GM12878 (cell line): ENCODE measurements around the gene RALGDS. TPM values are rescaled to one million over a fixed set of nuclear protein-coding genes. Genes with fewer than 3 reads are reported as not detected.

Experiments
- CREM ChIP-seq: IDR thresholded peaks from 2 replicates; pipeline ENCODE4 v1.6.1; 2014; ENCODE audit warnings: antibody characterized with exemption, low read depth
- LARP7 ChIP-seq: fragments of 450-650 bp; IDR thresholded peaks from 2 replicates; pipeline ENCODE4 v1.6.1; 2017; ENCODE audit warnings: mild to moderate bottlenecking
- MEF2B ChIP-seq: fragments of 450-650 bp; IDR thresholded peaks from 2 replicates; pipeline ENCODE4 v1.6.1; 2018; ENCODE audit warnings: mild to moderate bottlenecking, moderate library complexity; ENCODE audit not compliant: partially characterized antibody, poor library complexity, severe bottlenecking
- MYB ChIP-seq: fragments of 150-350 bp; IDR thresholded peaks from 2 replicates; pipeline ENCODE4 v1.6.1; 2014; ENCODE audit warnings: mild to moderate bottlenecking, low read depth, low read length, borderline replicate concordance
- MYC ChIP-seq: IDR thresholded peaks from 2 replicates; pipeline ENCODE4 v1.6.1; 2011; ENCODE audit warnings: mild to moderate bottlenecking, low read length, moderate library complexity, inconsistent platforms; ENCODE audit not compliant: insufficient read depth, insufficient replicate concordance, insufficient read length, severe bottlenecking
- SMC3 ChIP-seq: IDR thresholded peaks from 2 replicates; pipeline ENCODE4 v1.6.1; 2011; ENCODE audit warnings: low read length, improper control_type of control experiment, borderline replicate concordance
- ZNF217 ChIP-seq: fragments of 450-650 bp; IDR thresholded peaks from 2 replicates; pipeline ENCODE4 v1.6.1; 2017; ENCODE audit warnings: antibody characterized with exemption, mild to moderate bottlenecking
- ZNF384 ChIP-seq: IDR thresholded peaks from 2 replicates; pipeline ENCODE4 v1.6.1; 2012; ENCODE audit warnings: low read depth, mild to moderate bottlenecking, low read length, improper control_type of control experiment, borderline replicate concordance
- polyA plus RNA-seq, 11 experiments: library from polyadenylated mRNA; depleted of rRNA in 4 of 11; unstranded in 6 of 11; stranded (reverse) in 5 of 11; fragments of >200 nt; fragmentation: Nextera tagmentation in 4 of 11; fragmentation: Illumina TruSeq in 1 of 11; extraction: Ambion mirVana in 4 of 11; extraction: Trizol in 1 of 11; gene quantifications; 1 replicate in 1 of 11; 2 replicates in 10 of 11; pipeline versions ENCODE4 v1.2.1 to v1.2.3, GENCODE V29; 2011 to 2016; ENCODE audit warnings: inconsistent platforms in 2 of 11, missing spikeins in 2 of 11, low read depth in 1 of 11
- total RNA-seq, 4 experiments: library from RNA; depleted of rRNA in 3 of 4; stranded (reverse); fragments of >200 nt in 3 of 4; fragmentation: Illumina TruSeq in 1 of 4; extraction: Trizol in 1 of 4; gene quantifications; 2 replicates each; pipeline versions ENCODE4 v1.2.1 to v1.2.3, GENCODE V29; 2013 to 2021
- TF ChIP-seq, protein P1 (sequence below): IDR thresholded peaks from 2 replicates; pipeline ENCODE4 v1.6.1; 2011; ENCODE audit warnings: borderline replicate concordance, low read depth, mild to moderate bottlenecking, moderate library complexity, mixed read lengths, low read length; ENCODE audit not compliant: insufficient read depth; ENCODE audit errors: extremely low read length
- TF ChIP-seq, protein P2 (sequence below): IDR thresholded peaks from 2 replicates; pipeline ENCODE4 v1.6.1; 2012; ENCODE audit warnings: low read depth, low read length, improper control_type of control experiment
- TF ChIP-seq, protein P3 (sequence below): fragments of 450-650 bp; formaldehyde crosslinking; IDR thresholded peaks from 2 replicates; pipeline ENCODE4 v1.5.0; 2022; ENCODE audit warnings: mild to moderate bottlenecking, missing genetic modification characterization

The RALGDS gene
- total and polyA plus RNA-seq, 10 of the 15 experiments (the other 5 are each of a cell fraction or from before 2014, with no cell fraction given) = 1.3 to 48.6 (median 21.2) TPM

DNA sequence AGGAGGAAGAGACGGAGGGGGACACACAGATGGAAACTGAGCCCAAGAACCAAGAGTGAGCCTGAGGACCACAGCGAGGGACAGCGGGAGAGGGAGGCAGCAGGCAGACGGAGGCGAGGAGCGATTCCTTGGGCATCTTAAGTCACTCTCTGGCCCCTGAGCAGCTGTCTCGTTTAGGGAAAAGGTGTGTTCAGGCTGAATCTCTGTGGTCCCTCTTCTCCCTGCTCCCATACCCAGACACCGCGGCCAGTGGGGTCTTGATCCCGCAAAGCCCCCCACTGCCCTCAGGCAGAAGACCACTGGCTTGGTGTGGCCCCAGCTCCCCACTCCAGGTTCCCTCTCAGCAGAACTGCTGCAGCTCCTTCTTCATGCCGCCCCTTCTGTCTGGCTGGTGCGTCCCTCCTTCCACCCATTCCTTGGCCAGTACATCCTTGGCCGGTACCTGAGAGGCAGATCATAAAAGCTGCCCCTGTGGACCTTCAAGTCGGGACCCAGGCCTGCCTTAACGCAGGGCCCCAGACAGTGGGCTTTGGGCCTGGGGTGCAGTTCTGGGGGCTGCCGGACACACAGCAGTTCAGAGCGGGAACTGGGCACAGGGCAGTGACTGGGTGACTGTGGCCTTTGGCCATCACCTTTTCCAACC lies 5.8 kb upstream of the RALGDS start (continued):
- TF ChIP-seq SMC3 (no peak), MEF2B (no peak), MYC (no peak), MYB (no peak), ZNF384 (no peak), LARP7 (no peak), CREM (no peak), ZNF217 (no peak)
- TF ChIP-seq, protein P1, sequence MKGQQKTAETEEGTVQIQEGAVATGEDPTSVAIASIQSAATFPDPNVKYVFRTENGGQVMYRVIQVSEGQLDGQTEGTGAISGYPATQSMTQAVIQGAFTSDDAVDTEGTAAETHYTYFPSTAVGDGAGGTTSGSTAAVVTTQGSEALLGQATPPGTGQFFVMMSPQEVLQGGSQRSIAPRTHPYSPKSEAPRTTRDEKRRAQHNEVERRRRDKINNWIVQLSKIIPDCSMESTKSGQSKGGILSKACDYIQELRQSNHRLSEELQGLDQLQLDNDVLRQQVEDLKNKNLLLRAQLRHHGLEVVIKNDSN = no peak
- TF ChIP-seq, protein P2, sequence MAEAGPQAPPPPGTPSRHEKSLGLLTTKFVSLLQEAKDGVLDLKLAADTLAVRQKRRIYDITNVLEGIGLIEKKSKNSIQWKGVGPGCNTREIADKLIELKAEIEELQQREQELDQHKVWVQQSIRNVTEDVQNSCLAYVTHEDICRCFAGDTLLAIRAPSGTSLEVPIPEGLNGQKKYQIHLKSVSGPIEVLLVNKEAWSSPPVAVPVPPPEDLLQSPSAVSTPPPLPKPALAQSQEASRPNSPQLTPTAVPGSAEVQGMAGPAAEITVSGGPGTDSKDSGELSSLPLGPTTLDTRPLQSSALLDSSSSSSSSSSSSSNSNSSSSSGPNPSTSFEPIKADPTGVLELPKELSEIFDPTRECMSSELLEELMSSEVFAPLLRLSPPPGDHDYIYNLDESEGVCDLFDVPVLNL = no peak
- TF ChIP-seq, protein P3, sequence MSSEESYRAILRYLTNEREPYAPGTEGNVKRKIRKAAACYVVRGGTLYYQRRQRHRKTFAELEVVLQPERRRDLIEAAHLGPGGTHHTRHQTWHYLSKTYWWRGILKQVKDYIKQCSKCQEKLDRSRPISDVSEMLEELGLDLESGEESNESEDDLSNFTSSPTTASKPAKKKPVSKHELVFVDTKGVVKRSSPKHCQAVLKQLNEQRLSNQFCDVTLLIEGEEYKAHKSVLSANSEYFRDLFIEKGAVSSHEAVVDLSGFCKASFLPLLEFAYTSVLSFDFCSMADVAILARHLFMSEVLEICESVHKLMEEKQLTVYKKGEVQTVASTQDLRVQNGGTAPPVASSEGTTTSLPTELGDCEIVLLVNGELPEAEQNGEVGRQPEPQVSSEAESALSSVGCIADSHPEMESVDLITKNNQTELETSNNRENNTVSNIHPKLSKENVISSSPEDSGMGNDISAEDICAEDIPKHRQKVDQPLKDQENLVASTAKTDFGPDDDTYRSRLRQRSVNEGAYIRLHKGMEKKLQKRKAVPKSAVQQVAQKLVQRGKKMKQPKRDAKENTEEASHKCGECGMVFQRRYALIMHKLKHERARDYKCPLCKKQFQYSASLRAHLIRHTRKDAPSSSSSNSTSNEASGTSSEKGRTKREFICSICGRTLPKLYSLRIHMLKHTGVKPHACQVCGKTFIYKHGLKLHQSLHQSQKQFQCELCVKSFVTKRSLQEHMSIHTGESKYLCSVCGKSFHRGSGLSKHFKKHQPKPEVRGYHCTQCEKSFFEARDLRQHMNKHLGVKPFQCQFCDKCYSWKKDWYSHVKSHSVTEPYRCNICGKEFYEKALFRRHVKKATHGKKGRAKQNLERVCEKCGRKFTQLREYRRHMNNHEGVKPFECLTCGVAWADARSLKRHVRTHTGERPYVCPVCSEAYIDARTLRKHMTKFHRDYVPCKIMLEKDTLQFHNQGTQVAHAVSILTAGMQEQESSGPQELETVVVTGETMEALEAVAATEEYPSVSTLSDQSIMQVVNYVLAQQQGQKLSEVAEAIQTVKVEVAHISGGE (CRISPR knock-in tag) = no peak
